DND-41 (cell line): ENCODE results near the gene APC.
"Not testable (repeated sequence)": the region's sequence is repeated elsewhere in the genome, so short reads cannot be mapped to it uniquely, and the experiment has no call there.

ENCODE experiments used
- ATAC-seq: fragments of 200-7000 bp; cut with Tn5 transposase; 3 replicates; pipeline ENCODE4 v1.9.1; 2021; ENCODE audit warnings: low read depth; ENCODE audit not compliant: insufficient read depth
- DNase-seq: peaks from one replicate; pipeline ENCODE4 v3.0.0-alpha.2; 2020
- H2AFZ ChIP-seq: 2 replicates; pipeline ENCODE4 v1.6.0; 2012; ENCODE audit warnings: low read depth, low read length
- H3K27ac ChIP-seq: 2 replicates; pipeline ENCODE4 v1.5.1; 2012; ENCODE audit warnings: low read length, inconsistent platforms
- H3K27me3 ChIP-seq: fragments of 200-600 bp; sonication (generic); 2 replicates; pipeline ENCODE4 v1.6.0; 2012; ENCODE audit warnings: low read length, mild to moderate bottlenecking, inconsistent platforms; ENCODE audit not compliant: insufficient read depth, poor library complexity
- H3K36me3 ChIP-seq: 2 replicates; pipeline ENCODE4 v1.5.1; 2012; ENCODE audit warnings: low read length, inconsistent platforms; ENCODE audit not compliant: insufficient read depth
- H3K4me1 ChIP-seq: 2 replicates; pipeline ENCODE4 v1.5.1; 2012; ENCODE audit warnings: mild to moderate bottlenecking, low read length; ENCODE audit not compliant: insufficient read depth
- H3K4me2 ChIP-seq: 2 replicates; pipeline ENCODE4 v1.6.0; 2012; ENCODE audit warnings: mild to moderate bottlenecking, moderate library complexity, low read length, inconsistent platforms; ENCODE audit not compliant: insufficient read depth
- H3K4me3 ChIP-seq, 2 experiments: fragments of 200-600 bp in 1 of 2; shearing (Covaris generic) in 1 of 2; 2 replicates each; pipeline ENCODE4 v1.5.1; 2012 to 2016; ENCODE audit warnings: inconsistent platforms in 2 of 2, low read length in 2 of 2, mild to moderate bottlenecking in 2 of 2, low read depth in 1 of 2, moderate library complexity in 1 of 2
- H3K79me2 ChIP-seq: 2 replicates; pipeline ENCODE4 v1.6.0; 2012; ENCODE audit warnings: low read length, inconsistent platforms; ENCODE audit not compliant: insufficient read depth
- H3K9ac ChIP-seq: 2 replicates; pipeline ENCODE4 v1.6.0; 2012; ENCODE audit warnings: low read depth, mild to moderate bottlenecking, inconsistent platforms, low read length, moderate library complexity
- H3K9me3 ChIP-seq: 2 replicates; pipeline ENCODE4 v1.5.1; 2012; ENCODE audit warnings: low read length, moderate library complexity, mild to moderate bottlenecking, inconsistent platforms; ENCODE audit not compliant: insufficient read depth, severe bottlenecking
- H4K20me1 ChIP-seq: 2 replicates; pipeline ENCODE4 v1.6.0; 2012; ENCODE audit warnings: low read length; ENCODE audit not compliant: insufficient read depth
- EZH2 ChIP-seq: IDR thresholded peaks from 3 replicates; pipeline ENCODE4 v1.6.1; 2012; ENCODE audit warnings: borderline replicate concordance, low read depth, mild to moderate bottlenecking, moderate library complexity, low read length, inconsistent platforms; ENCODE audit not compliant: severe bottlenecking
- TF ChIP-seq, protein P1 (sequence below): IDR thresholded peaks from 2 replicates; pipeline ENCODE4 v1.5.1; 2012; ENCODE audit warnings: borderline replicate concordance, low read length, moderate library complexity, mild to moderate bottlenecking; ENCODE audit not compliant: poor library complexity, severe bottlenecking; ENCODE audit errors: extremely low read depth

The APC gene

DNA sequence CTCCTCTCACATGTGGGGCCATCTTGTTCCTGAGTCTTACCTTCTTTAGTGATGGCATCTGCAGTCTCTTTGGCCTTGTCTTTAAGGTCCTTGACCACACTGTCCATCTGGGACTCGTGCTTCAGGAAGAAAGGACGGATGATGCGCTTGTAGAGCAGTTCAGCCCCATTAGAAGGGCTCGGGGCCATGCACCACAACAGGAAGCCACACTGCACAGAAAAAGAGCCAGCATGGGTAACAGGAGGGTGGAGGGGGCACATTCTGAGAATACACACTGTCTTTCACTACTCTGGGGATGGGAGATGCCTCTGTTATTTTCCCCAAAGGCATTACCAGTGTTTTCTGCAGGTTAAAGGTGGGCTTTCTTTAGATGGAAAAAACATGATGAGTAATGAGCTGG lies 149.3 kb downstream of the APC start:
- H3K4me3 ChIP-seq: no peak overlapping the region
- H3K9me3 ChIP-seq: no peaks in the 10 kb centered on the region
- DNase-seq (peak; percentile 20), ATAC-seq (peak; percentile 85)
- H4K20me1 ChIP-seq: no peaks in the 10 kb centered on the region
- H3K27ac ChIP-seq: 0 out of 2 replicates have a peak overlapping the region, but pooled peaks have one; percentile 8
- no peak overlapping the region for H3K4me2 ChIP-seq
- H3K36me3 ChIP-seq: peaks cover 67% of the 10 kb centered on the region
- no peaks in the 10 kb centered on the region for H3K4me1 ChIP-seq
- no peak overlapping the region for H3K9ac ChIP-seq
- H3K79me2 ChIP-seq: peaks cover 17% of the 10 kb centered on the region
- no peak overlapping the region for H2AFZ ChIP-seq
- no peaks in the 10 kb centered on the region for H3K27me3 ChIP-seq
- no peak for TF ChIP-seq EZH2
- TF ChIP-seq, protein P1, sequence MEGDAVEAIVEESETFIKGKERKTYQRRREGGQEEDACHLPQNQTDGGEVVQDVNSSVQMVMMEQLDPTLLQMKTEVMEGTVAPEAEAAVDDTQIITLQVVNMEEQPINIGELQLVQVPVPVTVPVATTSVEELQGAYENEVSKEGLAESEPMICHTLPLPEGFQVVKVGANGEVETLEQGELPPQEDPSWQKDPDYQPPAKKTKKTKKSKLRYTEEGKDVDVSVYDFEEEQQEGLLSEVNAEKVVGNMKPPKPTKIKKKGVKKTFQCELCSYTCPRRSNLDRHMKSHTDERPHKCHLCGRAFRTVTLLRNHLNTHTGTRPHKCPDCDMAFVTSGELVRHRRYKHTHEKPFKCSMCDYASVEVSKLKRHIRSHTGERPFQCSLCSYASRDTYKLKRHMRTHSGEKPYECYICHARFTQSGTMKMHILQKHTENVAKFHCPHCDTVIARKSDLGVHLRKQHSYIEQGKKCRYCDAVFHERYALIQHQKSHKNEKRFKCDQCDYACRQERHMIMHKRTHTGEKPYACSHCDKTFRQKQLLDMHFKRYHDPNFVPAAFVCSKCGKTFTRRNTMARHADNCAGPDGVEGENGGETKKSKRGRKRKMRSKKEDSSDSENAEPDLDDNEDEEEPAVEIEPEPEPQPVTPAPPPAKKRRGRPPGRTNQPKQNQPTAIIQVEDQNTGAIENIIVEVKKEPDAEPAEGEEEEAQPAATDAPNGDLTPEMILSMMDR: no peak

DNA sequence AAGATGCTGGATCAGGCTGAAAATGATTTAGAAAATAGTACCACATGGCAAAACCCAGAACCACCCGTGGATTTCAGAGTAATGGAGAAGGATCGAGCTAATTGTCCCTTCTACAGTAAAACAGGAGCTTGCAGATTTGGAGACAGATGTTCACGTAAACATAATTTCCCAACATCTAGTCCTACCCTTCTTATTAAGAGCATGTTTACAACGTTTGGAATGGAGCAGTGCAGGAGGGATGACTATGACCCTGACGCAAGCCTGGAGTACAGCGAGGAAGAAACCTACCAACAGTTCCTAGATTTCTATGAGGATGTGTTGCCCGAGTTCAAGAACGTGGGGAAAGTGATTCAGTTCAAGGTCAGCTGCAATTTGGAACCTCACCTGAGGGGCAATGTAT lies 154.4 kb downstream of the APC start:
- not testable (repeated sequence) for H3K4me2 ChIP-seq, H3K27ac ChIP-seq, H3K9me3 ChIP-seq, H3K4me1 ChIP-seq, H3K27me3 ChIP-seq, ATAC-seq, H4K20me1 ChIP-seq, H2AFZ ChIP-seq, H3K9ac ChIP-seq, DNase-seq, H3K4me3 ChIP-seq
- Histone ChIP-seq H3K79me2 (peaks cover 25% of the 10 kb centered on the region), H3K36me3 (peaks cover 53% of the 10 kb centered on the region)

DNA sequence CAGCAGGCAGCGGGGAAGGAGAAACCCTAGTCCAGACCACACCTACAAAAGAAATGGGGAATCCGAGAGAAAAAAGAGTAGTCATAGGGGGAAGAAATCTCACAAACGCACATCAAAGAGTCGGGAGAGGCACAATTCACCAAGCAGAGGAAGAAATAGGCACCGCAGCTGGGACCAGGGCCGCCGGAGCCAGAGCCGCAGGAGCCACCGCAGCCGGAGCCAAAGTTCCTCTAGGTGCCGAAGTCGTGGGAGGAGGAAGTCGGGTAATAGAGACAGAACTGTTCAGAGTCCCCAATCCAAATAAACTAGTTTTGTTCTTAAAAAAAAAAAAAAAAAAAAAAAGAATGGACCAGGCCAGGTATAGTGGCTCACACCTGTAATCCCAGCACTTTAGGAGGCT lies 155.1 kb downstream of the APC start:
- peaks cover 28% of the 10 kb centered on the region for H3K79me2 ChIP-seq
- TF ChIP-seq EZH2: no peak
- TF ChIP-seq, protein P1: no peak
- H3K4me3 ChIP-seq: no peak overlapping the region
- H3K36me3 ChIP-seq: peaks cover 54% of the 10 kb centered on the region
- H3K4me1 ChIP-seq: no peaks in the 10 kb centered on the region
- ATAC-seq (no peak), DNase-seq (no peak)
- H4K20me1 ChIP-seq: no peaks in the 10 kb centered on the region; the same call in 1 of the 2 replicates
- H3K27me3 ChIP-seq: no peaks in the 10 kb centered on the region
- H3K27ac ChIP-seq: no peak overlapping the region
- H3K4me2 ChIP-seq: no peak overlapping the region
- H2AFZ ChIP-seq: no peak overlapping the region
- no peaks in the 10 kb centered on the region for H3K9me3 ChIP-seq
- no peak overlapping the region for H3K9ac ChIP-seq

DNA sequence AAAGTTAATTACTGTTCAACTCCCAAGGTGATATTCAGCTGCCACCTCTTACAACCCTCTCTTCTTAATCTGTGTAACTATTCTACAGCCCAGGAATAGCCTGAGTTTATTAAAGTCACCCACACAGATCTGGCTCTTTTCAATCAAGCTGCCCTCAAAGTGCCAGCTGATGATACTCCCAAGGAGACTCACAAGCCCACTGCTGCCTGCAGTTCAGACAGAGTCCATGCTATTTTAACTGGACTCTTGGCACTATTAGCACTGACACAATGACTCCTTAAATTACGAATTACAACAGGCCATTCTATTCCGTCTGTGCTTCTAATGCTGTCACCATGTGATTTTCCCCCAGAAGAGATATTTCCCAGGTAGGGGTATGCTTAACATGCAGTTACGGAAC lies 158.0 kb downstream of the APC start:
- Histone ChIP-seq H3K4me1 (no peaks in the 10 kb centered on the region), H2AFZ (no peak overlapping the region), H3K4me3 (no peak overlapping the region), H3K27ac (no peak overlapping the region), H3K79me2 (peaks cover 17% of the 10 kb centered on the region), H3K4me2 (no peak overlapping the region), H4K20me1 (no peaks in the 10 kb centered on the region; the same call in 1 of the 2 replicates), H3K9me3 (no peaks in the 10 kb centered on the region), H3K27me3 (no peaks in the 10 kb centered on the region), H3K9ac (no peak overlapping the region), H3K36me3 (peaks cover 69% of the 10 kb centered on the region)
- TF ChIP-seq, protein P1: no peak
- no peak for TF ChIP-seq EZH2
- DNase-seq (no peak), ATAC-seq (no peak)
